ENCODE data around the gene CYP24A1. TPM values are rescaled to one million over a fixed set of nuclear protein-coding genes. Genes with fewer than 3 reads are reported as not detected.

The CYP24A1 gene
- total RNA-seq, 1 experiment from 2014 or later = 0.28 TPM

GRCh38 chr20:54138427-54138826, 35.4 kb downstream of the CYP24A1 start:
- intact Hi-C loops (cut with micrococcal nuclease) = no loop called here
- H3K27ac Mint-ChIP-seq (ENCODE audit: low read depth, unreplicated experiment) = no peak overlapping the region
- H3K4me3 Mint-ChIP-seq (ENCODE audit: unreplicated experiment) = no peak overlapping the region
- no peaks in the 10 kb centered on the region for H3K27me3 Mint-ChIP-seq (ENCODE audit: insufficient read depth, unreplicated experiment)
- no TSS peak for BruUV-seq (replicated peaks)
- ChIA-PET POLR2A (interaction anchor here (0.7 to 1.3 kb wide), 4 partner anchors 9 to 67 kb away, joined by 3 to 6 read pairs (median 3); no protein-coding TSS in a partner anchor), CTCF (interaction anchor here (0.6 to 2.9 kb wide), 8 partner anchors 33 to 69 kb away, joined by 3 to 15 read pairs (median 4); partner anchors contain the start of gene PFDN4)
- H3K36me3 Mint-ChIP-seq (ENCODE audit: insufficient read depth, unreplicated experiment) = no peaks in the 10 kb centered on the region
- H3K4me1 Mint-ChIP-seq (ENCODE audit: insufficient read depth, unreplicated experiment) = peaks cover 9% of the 10 kb centered on the region
- no peaks in the 10 kb centered on the region for H3K9me3 Mint-ChIP-seq (ENCODE audit: unreplicated experiment)
- no peak for DNase-seq (ENCODE audit: unreplicated experiment)
- TF ChIP-seq, protein P1, sequence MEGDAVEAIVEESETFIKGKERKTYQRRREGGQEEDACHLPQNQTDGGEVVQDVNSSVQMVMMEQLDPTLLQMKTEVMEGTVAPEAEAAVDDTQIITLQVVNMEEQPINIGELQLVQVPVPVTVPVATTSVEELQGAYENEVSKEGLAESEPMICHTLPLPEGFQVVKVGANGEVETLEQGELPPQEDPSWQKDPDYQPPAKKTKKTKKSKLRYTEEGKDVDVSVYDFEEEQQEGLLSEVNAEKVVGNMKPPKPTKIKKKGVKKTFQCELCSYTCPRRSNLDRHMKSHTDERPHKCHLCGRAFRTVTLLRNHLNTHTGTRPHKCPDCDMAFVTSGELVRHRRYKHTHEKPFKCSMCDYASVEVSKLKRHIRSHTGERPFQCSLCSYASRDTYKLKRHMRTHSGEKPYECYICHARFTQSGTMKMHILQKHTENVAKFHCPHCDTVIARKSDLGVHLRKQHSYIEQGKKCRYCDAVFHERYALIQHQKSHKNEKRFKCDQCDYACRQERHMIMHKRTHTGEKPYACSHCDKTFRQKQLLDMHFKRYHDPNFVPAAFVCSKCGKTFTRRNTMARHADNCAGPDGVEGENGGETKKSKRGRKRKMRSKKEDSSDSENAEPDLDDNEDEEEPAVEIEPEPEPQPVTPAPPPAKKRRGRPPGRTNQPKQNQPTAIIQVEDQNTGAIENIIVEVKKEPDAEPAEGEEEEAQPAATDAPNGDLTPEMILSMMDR (IDR thresholded peaks at IDR 0.05; ENCODE audit: unreplicated experiment) = no peak

DNA sequence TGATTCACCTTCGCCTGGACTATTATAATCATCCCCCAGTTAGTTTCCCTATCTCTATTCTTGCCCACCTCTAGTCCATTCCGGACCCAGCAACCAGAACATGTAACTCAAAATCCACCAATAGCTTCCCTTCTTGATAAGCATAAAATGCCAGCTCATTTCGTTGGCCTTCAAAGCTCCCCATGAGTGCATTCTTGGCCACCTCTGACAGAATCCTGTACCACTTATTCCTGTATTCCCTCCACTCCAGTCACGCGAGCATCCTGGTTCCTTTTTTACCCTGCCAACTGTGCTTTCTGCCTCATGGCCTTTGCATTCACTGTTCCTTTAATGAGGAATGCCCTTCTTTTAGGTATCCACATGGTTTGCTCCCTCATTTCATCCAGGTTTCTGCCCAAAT, 36.7 kb downstream of the CYP24A1 start:
- Mint-ChIP-seq H3K27me3 (ENCODE audit: insufficient read depth, unreplicated experiment) (no peaks in the 10 kb centered on the region), H3K4me3 (ENCODE audit: unreplicated experiment) (no peak overlapping the region), H3K36me3 (ENCODE audit: insufficient read depth, unreplicated experiment) (no peaks in the 10 kb centered on the region), H3K27ac (ENCODE audit: low read depth, unreplicated experiment) (no peak overlapping the region), H3K4me1 (ENCODE audit: insufficient read depth, unreplicated experiment) (peaks cover 9% of the 10 kb centered on the region), H3K9me3 (ENCODE audit: unreplicated experiment) (no peaks in the 10 kb centered on the region)
- no peak for DNase-seq (ENCODE audit: unreplicated experiment)
- CTCF ChIA-PET = interaction anchor here (0.7 to 1.9 kb wide), 2 partner anchors 22 to 60 kb away, joined by 4 to 8 read pairs; no protein-coding TSS in a partner anchor
- TF ChIP-seq, protein P1 (IDR thresholded peaks at IDR 0.05; ENCODE audit: unreplicated experiment) = no peak
- POLR2A ChIA-PET = interaction anchor here (0.7 to 1.4 kb wide), 4 partner anchors 14 to 63 kb away, joined by 3 to 4 read pairs (median 3); no protein-coding TSS in a partner anchor
- no TSS peak for BruUV-seq (replicated peaks)
- intact Hi-C loops (cut with micrococcal nuclease) = no loop called here

DNA sequence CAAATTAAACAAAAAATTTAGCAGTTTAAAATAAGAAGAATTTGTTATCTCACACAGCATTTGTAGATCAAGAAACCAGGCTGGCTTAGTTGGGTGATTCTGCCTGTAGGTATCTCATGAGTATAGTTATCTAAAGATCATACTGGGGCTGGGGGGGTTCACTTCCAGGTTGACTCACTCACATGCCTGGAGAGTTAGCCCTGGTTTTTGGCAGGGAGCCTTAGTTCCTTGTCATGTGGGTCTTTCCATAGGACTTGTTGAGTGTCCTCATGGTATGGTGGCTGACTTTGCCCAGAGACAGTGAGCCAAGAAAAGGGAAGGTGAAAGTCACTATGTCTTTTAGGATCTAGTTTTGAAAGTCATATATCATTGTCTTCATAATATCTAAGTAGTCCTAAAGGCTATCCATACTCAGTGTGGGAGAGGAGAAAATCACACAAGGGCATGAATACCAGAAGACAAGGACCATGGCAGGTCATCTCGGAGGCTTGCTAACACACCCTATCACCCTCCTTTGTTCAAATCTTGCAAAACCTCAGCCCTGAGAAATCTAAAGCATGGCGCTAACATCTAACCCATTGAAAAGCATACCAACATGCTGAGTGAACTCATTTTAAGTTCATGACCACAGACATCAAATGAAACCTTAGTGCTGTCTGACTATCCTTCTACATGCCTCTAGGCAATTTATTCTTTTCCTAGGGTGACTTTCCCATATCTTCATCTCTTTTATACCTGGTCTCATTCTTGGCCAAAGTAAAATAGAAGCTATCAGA, 39.2 kb downstream of the CYP24A1 start:
- Mint-ChIP-seq H3K27ac (ENCODE audit: low read depth, unreplicated experiment) (no peak overlapping the region), H3K4me1 (ENCODE audit: insufficient read depth, unreplicated experiment) (no peaks in the 10 kb centered on the region), H3K27me3 (ENCODE audit: insufficient read depth, unreplicated experiment) (no peaks in the 10 kb centered on the region), H3K36me3 (ENCODE audit: insufficient read depth, unreplicated experiment) (no peaks in the 10 kb centered on the region), H3K4me3 (ENCODE audit: unreplicated experiment) (no peak overlapping the region), H3K9me3 (ENCODE audit: unreplicated experiment) (no peaks in the 10 kb centered on the region)
- no TSS peak for BruUV-seq (replicated peaks)
- peak; percentile 53 for DNase-seq (ENCODE audit: unreplicated experiment)
- CTCF ChIA-PET = interaction anchor here (0.6 to 3.8 kb wide), 13 partner anchors 13 to 460 kb away, joined by 3 to 30 read pairs (median 5); no protein-coding TSS in a partner anchor
- intact Hi-C loops (cut with micrococcal nuclease) = no loop called here
- TF ChIP-seq, protein P1 (IDR thresholded peaks at IDR 0.05; ENCODE audit: unreplicated experiment) = no peak
- POLR2A ChIA-PET = interaction anchor here (1.1 to 3.2 kb wide), 10 partner anchors 10 to 512 kb away, joined by 3 to 73 read pairs (median 14); no protein-coding TSS in a partner anchor
